Heart left ventricle (tissue), 16 donors: Measurements from ENCODE around the gene DLGAP1. TPM values are rescaled to one million over a fixed set of nuclear protein-coding genes. Genes with fewer than 3 reads are reported as not detected.

ENCODE experiments used
- ATAC-seq, 4 donors: fragments of 200-7000 bp; cut with Tn5 transposase; one replicate each; pipeline ENCODE4 v1.9.1; 2020 to 2022; ENCODE audit warnings: moderate library complexity in 4 of 4, mild to moderate bottlenecking in 3 of 4, moderate number of reproducible peaks in 1 of 4
- DNase-seq, 5 donors: peaks; one replicate each; pipeline ENCODE4 v3.0.0-alpha.2; 2020
- H3K27ac ChIP-seq, 12 donors: fragments of 200-600 bp; sonication (generic) in 4 of 12; one replicate each; pipeline versions ENCODE4 v1.5.0 to v1.8.0; 2016 to 2022; ENCODE audit warnings: mild to moderate bottlenecking in 2 of 12
- H3K27me3 ChIP-seq, 9 donors: fragments of 200-600 bp; sonication (generic) in 2 of 9; one replicate each; pipeline versions ENCODE4 v1.5.1 to v1.8.0; 2016 to 2022; ENCODE audit warnings: mild to moderate bottlenecking in 3 of 9
- H3K36me3 ChIP-seq, 9 donors: fragments of 200-600 bp; sonication (generic) in 2 of 9; one replicate each; pipeline versions ENCODE4 v1.5.0 to v1.8.0; 2018 to 2022; ENCODE audit warnings: mild to moderate bottlenecking in 2 of 9
- H3K4me1 ChIP-seq, 12 donors: fragments of 200-600 bp; sonication (generic) in 4 of 12; one replicate each; pipeline versions ENCODE4 v1.5.0 to v1.8.0; 2016 to 2022; ENCODE audit warnings: mild to moderate bottlenecking in 3 of 12
- H3K4me3 ChIP-seq, 12 donors: fragments of 200-600 bp; sonication (generic) in 4 of 12; one replicate each; pipeline versions ENCODE4 v1.5.0 to v1.8.0; 2017 to 2022; ENCODE audit warnings: mild to moderate bottlenecking in 9 of 12, moderate library complexity in 4 of 12
- H3K9me3 ChIP-seq, 12 donors: fragments of 200-600 bp; sonication (generic) in 4 of 12; one replicate each; pipeline versions ENCODE4 v1.5.0 to v1.8.0; 2016 to 2022; ENCODE audit warnings: mild to moderate bottlenecking in 1 of 12
- POLR2A ChIP-seq, 2 donors: fragments of 450-650 bp; IDR thresholded peaks; one replicate each; pipeline ENCODE4 v1.6.1; 2017; ENCODE audit warnings: antibody characterized with exemption in 2 of 2, mild to moderate bottlenecking in 2 of 2, moderate library complexity in 2 of 2
- WGBS, 4 donors: extraction: QIAGEN DNeasy Blood & Tissue Kit in 2 of 4; methylation state at CpG; one replicate each; pipeline versions ENCODE4 v1.1.5 to v1.1.7; 2013 to 2018; 5-methylcytosine and 5-hydroxymethylcytosine counted together
- intact Hi-C, 10 donors: fragments of 100-400 bp; cut with DNase I; formaldehyde crosslinking; loops; one replicate each; pipeline versions ENCODE4 v1.11.1 to v1.14.2; 2022
- polyA plus RNA-seq, 2 donors: library from polyadenylated mRNA; stranded (reverse); fragments of 200-250 nt; gene quantifications; one replicate each; pipeline ENCODE4 v1.2.3, GENCODE V29; 2013
- total RNA-seq, 9 donors: library from RNA; depleted of rRNA in 2 of 9; stranded (reverse); fragments of >200 nt in 2 of 9; fragmentation: NEBNext Ultra II Directional in 3 of 9; extraction: Animal tissue kit (Norgen Biotek cat#: 25700) in 3 of 9; gene quantifications; one replicate each; pipeline versions ENCODE4 v1.1.0 to v1.2.4, GENCODE V29; 2016 to 2023
- TF ChIP-seq, protein P1 (sequence below), 12 donors: fragments of 200-600 bp; sonication (generic) in 4 of 12; IDR thresholded peaks; one replicate each; pipeline versions ENCODE4 v1.5.0 to v1.8.0; 2018 to 2022; ENCODE audit warnings: antibody characterized with exemption in 12 of 12, mild to moderate bottlenecking in 5 of 12
- donor health status: ischemic (EF 13 %, LVEDD 7.1; RV severe dilation, severe dysfunction).
- donor health status: healthy with polysubstance abuse.
- donor health status: DM: no; HTN: yes; CAD: no.
- donor health status: DM: no; HTN: no; CAD: no.
- donor health status: ischemic (EF 25% LVEDD 6.9; RV normal size, moderate dysfunction).
- donor health status: ischemic (EF 25% LVEDD 5.7; RV mildly dilated, moderate dysfunction).
- donor health status: healthy.
- donor health status: DM: yes; HTN: yes; CAD: no.
- donor health status: ischemic (EF 35%, LVEDD 5.7; RV mildly dilated, moderate dysfunction).
- donor health status: nonischemic (EF 11% LVEDD 7.7; RV severe dilation, severe dysfunction).
- donor health status: DM: yes; HTN: yes; CAD: no.
- donor health status: PGD.
- donor health status: ischemic (EF 29% LVEDD 5.4; RV normal size, mild dysfunction).
- donor health status: nonischemic (EF 23%, LVEDD 6.1; RV moderate dilation, normal function).

The DLGAP1 gene
- total and polyA plus RNA-seq, 11 donors, result 0.10 to 5.5 (median 0.40) TPM; not detected in 1

DNA sequence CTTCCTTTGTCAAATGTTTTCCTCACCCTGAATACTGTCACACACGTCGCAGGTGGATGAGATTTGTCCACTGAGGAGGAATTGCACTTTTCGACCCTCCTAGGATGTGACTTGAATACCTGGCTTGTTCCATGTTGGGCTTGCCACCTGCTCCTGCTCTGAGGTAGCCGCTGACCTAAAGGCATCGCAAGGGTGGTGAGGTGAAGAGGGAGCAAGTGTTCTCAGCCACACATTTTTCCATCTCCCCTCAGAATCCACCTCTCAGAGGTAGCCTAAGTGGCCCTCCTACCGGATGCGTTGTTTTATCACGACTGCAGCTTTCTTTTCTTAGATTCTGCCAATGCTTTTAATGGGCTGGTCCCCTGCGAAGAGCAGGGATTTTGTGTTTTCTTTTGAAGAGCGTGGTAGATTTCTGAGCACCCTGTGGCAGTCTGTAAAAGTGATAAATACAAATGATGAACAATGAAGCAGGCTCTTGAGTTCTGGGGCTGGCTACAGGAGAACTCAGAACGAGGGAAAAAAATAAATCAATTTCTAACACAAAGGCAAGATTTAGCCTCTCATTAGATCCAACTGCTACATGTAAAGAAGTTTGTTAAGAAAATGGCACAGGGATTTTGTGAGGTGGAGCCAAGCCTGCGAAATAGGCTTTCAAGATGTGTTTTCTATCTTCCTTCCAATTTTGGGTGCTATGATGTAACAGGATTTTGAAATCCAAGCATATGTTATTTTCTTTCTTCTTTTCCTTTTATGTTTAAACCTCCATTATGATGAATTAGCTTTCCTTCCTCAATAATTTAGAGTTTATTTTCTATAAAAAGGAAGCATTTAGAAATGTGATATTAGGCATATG, 618.4 kb downstream of the DLGAP1 start:
- Histone ChIP-seq H3K4me3 (no peak overlapping the region), H3K36me3 (no peaks in the 10 kb centered on the region), H3K27me3 (no peaks in the 10 kb centered on the region), H3K4me1 (no peaks in the 10 kb centered on the region), H3K9me3 (no peaks in the 10 kb centered on the region), H3K27ac (no peak overlapping the region)
- ATAC-seq (no peak), DNase-seq (no peak)
- 70 to 78% (median 75%) methylated on average over 12 of the region's 12 CpGs for WGBS, 4 donors
- TF ChIP-seq POLR2A (IDR thresholded peaks at IDR 0.05), result no peak
- TF ChIP-seq, protein P1, sequence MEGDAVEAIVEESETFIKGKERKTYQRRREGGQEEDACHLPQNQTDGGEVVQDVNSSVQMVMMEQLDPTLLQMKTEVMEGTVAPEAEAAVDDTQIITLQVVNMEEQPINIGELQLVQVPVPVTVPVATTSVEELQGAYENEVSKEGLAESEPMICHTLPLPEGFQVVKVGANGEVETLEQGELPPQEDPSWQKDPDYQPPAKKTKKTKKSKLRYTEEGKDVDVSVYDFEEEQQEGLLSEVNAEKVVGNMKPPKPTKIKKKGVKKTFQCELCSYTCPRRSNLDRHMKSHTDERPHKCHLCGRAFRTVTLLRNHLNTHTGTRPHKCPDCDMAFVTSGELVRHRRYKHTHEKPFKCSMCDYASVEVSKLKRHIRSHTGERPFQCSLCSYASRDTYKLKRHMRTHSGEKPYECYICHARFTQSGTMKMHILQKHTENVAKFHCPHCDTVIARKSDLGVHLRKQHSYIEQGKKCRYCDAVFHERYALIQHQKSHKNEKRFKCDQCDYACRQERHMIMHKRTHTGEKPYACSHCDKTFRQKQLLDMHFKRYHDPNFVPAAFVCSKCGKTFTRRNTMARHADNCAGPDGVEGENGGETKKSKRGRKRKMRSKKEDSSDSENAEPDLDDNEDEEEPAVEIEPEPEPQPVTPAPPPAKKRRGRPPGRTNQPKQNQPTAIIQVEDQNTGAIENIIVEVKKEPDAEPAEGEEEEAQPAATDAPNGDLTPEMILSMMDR (IDR thresholded peaks at IDR 0.05), result no peak
- intact Hi-C loops, result no loop called here

DNA sequence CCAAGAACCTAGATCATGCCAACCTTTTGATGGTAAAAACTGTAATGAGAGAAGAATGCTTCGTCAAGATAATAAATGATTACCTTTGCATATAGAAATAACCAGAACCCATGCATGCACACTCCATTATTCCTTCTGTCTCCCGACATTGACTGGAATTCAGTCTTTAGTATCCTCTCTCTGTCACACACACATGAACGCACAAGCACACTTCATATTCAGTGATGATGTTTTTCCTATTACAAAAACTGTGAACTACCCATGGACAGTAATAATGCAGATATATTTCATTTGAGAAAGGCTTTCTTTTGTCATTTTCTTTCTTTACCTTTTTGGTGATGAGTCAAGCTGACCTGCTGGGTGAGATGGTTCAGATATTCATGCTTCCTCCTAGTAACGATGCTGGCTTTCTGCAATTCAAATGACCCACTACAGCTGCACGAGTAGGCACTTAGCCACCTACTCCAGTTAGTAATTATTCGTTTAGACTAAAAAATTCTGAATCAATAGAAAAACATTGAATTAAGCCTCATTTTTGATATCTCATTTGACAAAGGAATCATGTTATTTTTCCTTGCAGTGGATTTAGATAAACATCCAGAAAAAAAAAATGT, 623.0 kb downstream of the DLGAP1 start:
- Histone ChIP-seq H3K9me3 (no peaks in the 10 kb centered on the region), H3K4me1 (no peaks in the 10 kb centered on the region), H3K36me3 (no peaks in the 10 kb centered on the region), H3K4me3 (no peak overlapping the region), H3K27me3 (no peaks in the 10 kb centered on the region), H3K27ac (no peak overlapping the region)
- WGBS, 4 donors, result 63 to 74% (median 69%) methylated on average over 6 of the region's 6 CpGs
- intact Hi-C loops, result no loop called here
- DNase-seq (no peak), ATAC-seq (no peak)
- TF ChIP-seq, protein P1 (IDR thresholded peaks at IDR 0.05), result no peak

DNA sequence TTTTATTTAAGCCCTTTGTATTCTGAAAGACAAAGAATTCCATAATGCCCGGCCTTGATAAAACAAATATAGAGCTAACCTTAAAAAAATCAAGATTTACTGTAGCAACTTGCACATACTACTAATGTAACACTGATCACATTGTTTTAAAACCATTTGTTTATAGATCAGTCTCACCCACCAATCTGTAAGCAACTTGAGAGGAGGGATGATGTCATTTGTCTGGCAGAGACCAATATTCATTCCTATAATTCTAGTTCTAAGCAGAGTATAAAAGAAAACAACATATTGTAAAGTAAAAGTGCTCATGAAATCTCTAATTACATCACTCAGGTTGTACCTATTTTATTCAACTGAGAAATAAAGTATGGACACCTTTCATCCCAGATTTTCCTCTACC, 624.5 kb downstream of the DLGAP1 start:
- intact Hi-C loops, result no loop called here
- Histone ChIP-seq H3K4me1 (no peaks in the 10 kb centered on the region), H3K27ac (no peak overlapping the region), H3K36me3 (no peaks in the 10 kb centered on the region), H3K4me3 (no peak overlapping the region), H3K9me3 (peaks cover 0 to 3% (median 0%) of the 10 kb centered on the region in 12 donors), H3K27me3 (no peaks in the 10 kb centered on the region)
- DNase-seq (no peak), ATAC-seq (no peak)
- 86 to 94% (median 92%) methylated on average over 1 of the region's 1 CpG for WGBS, 4 donors
- no peak for TF ChIP-seq POLR2A (IDR thresholded peaks at IDR 0.05)
- TF ChIP-seq, protein P1 (IDR thresholded peaks at IDR 0.05), result no peak

DNA sequence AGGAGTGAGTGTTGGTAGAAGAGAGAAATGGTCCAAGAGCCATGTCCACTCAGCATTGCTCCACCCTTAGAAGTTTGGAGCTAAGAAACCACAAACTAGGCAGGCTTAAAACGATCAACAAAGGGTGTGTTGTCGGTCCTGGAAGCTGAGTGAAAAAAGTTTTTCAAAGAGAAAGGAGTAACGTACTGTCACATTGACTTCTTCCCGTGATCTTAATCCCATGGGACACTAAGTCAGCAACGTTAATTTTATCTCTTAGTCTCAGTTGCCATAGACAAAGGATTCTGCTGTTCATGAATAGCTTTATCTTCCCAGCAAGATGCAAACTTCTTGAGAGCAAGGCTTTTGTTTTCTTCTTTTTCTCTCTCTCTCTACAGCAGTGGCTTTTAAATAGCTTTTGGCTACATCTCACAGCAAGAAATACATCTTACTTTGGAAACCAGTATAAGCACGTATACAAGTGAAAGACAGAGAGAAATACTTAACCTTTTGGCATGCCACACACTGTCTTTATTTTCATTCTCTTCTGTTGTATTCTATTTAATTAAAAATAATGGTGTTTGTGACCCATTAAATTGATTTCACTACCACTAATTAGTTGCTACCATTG, 627.8 kb downstream of the DLGAP1 start:
- WGBS, 4 donors, result 40 to 52% (median 45%) methylated on average over 6 of the region's 6 CpGs
- H3K36me3 ChIP-seq, result no peaks in the 10 kb centered on the region

More for the DNA sequence above, 627.8 kb downstream of the DLGAP1 start:
- no peak overlapping the region for H3K27ac ChIP-seq
- no peak for ATAC-seq
- no peaks in the 10 kb centered on the region for H3K4me1 ChIP-seq
- peaks cover 0 to 3% (median 0%) of the 10 kb centered on the region in 12 donors for H3K9me3 ChIP-seq
- DNase-seq, result no peak
- no peak overlapping the region for H3K4me3 ChIP-seq
- no peak for TF ChIP-seq POLR2A (IDR thresholded peaks at IDR 0.05)
- TF ChIP-seq, protein P1 (IDR thresholded peaks at IDR 0.05), result no peak
- H3K27me3 ChIP-seq, result no peaks in the 10 kb centered on the region
- intact Hi-C loops, result no loop called here
